ENCODE data around the gene TMEM86B.
A peak's percentile ranks its signal among the peaks of the same experiment; 100 is the strongest.

Gene TMEM86B

GRCh38 chr19:55240713-55241020 lies 12.1 kb upstream of the TMEM86B start:
- no peaks in the 10 kb centered on the region for H3K9me3 Mint-ChIP-seq
- H3K27me3 Mint-ChIP-seq, result no peaks in the 10 kb centered on the region
- no peak for DNase-seq
- peaks cover 43% of the 10 kb centered on the region for H3K36me3 Mint-ChIP-seq (ENCODE audit: low read depth)
- H3K4me1 Mint-ChIP-seq, result peaks cover 3% of the 10 kb centered on the region
- no peak overlapping the region for H3K27ac Mint-ChIP-seq
- H3K4me3 Mint-ChIP-seq, result no peak overlapping the region
- ATAC-seq, result no peak

DNA sequence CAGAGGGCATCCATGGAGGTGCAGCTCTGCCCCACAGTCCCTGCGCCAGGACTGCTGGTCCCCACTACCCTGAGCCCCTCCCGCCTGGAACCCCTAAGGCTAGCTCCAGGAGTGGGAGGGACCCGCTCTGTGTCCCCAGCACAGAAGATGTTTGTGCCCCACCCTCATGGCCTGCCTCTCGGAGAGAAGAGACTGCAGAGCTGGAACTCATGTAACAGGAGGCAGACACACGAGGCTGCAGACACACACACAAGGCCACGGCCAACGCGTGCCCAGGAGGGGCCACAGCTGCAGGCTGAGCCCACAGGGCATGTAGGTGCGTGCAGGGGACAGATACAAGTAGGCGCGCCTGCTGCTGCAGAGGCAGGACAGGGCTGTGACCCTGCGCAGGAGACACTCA lies 10.4 kb upstream of the TMEM86B start:
- Mint-ChIP-seq H3K36me3 (ENCODE audit: low read depth) (peaks cover 48% of the 10 kb centered on the region), H3K9me3 (no peaks in the 10 kb centered on the region), H3K4me3 (no peak overlapping the region), H3K4me1 (peaks cover 3% of the 10 kb centered on the region), H3K27me3 (no peaks in the 10 kb centered on the region), H3K27ac (no peak overlapping the region)
- DNase-seq, result no peak
- ATAC-seq, result no peak

DNA sequence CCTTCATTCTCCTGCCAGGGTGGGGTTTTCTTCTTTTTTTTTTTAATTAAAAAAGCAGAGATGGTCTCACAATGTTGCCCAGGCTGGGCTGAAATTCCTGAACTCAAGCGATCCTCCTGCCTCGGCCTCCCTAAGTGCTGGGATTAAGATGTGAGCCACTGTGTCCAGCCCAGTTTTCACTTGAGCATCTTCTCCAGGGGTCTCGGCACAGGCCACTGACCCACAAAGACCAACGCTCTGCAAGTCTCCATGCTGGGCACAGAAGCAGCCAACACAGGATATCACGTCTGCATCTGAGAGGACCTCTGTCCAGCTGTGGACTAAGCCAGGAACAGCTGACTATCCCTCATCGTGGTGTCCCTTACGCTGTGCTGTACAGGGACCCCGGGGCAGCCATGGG lies 9.5 kb upstream of the TMEM86B start:
- Mint-ChIP-seq H3K4me1 (peaks cover 3% of the 10 kb centered on the region), H3K27me3 (no peaks in the 10 kb centered on the region), H3K9me3 (no peaks in the 10 kb centered on the region), H3K36me3 (ENCODE audit: low read depth) (peaks cover 55% of the 10 kb centered on the region), H3K27ac (no peak overlapping the region), H3K4me3 (no peak overlapping the region)
- ATAC-seq (no peak), DNase-seq (no peak)

DNA sequence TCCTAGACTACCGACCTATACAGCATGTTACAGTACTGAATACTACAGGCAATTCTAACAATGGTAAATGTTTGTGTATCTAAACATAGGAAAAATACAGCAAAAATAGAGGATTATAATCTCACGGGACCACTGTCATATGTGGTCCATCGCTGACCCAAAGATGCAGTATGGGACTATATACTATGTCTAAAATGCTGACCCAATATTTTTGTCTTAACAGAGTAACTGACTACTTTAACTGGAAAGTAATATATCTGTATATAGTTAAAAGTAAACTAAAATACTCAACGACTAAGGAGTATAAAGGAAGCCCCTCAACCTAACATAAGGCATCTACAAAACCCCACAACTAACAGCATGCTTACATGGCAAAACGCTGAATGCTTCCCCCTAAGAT lies 4.4 kb upstream of the TMEM86B start:
- H3K36me3 Mint-ChIP-seq (ENCODE audit: low read depth), result peaks cover 48% of the 10 kb centered on the region
- H3K27ac Mint-ChIP-seq, result no peak overlapping the region
- DNase-seq (no peak), ATAC-seq (no peak)
- H3K27me3 Mint-ChIP-seq, result no peaks in the 10 kb centered on the region
- H3K9me3 Mint-ChIP-seq, result no peaks in the 10 kb centered on the region
- no peaks in the 10 kb centered on the region for H3K4me1 Mint-ChIP-seq
- H3K4me3 Mint-ChIP-seq, result no peak overlapping the region

DNA sequence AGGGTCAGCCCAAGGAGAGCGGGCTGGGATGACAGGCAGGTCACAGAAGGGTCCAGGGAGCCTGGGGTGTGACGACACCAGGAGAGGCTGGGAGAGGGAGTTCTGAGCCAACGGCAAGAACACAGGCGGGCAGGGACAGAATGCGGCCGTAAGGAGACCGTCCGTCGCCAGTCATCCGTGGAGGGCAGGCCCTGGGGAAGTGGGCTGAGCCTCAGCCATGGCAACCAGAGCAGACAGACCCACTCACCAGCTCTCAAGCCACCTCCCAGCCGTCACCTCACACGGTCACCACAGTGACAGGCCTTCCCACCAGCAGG lies 3.7 kb upstream of the TMEM86B start:
- DNase-seq (no peak), ATAC-seq (no peak)
- Mint-ChIP-seq H3K4me3 (no peak overlapping the region), H3K9me3 (no peaks in the 10 kb centered on the region), H3K36me3 (ENCODE audit: low read depth) (peaks cover 46% of the 10 kb centered on the region), H3K4me1 (no peaks in the 10 kb centered on the region), H3K27me3 (no peaks in the 10 kb centered on the region), H3K27ac (no peak overlapping the region)

GRCh38 chr19:55231391-55232285 lies 3.1 kb upstream of the TMEM86B start:
- peaks cover 40% of the 10 kb centered on the region for H3K36me3 Mint-ChIP-seq (ENCODE audit: low read depth)
- no peak for DNase-seq
- no peaks in the 10 kb centered on the region for H3K9me3 Mint-ChIP-seq
- H3K27ac Mint-ChIP-seq, result no peak overlapping the region
- ATAC-seq, result no peak
- H3K4me3 Mint-ChIP-seq, result no peak overlapping the region
- H3K27me3 Mint-ChIP-seq, result no peaks in the 10 kb centered on the region
- H3K4me1 Mint-ChIP-seq, result no peaks in the 10 kb centered on the region

DNA sequence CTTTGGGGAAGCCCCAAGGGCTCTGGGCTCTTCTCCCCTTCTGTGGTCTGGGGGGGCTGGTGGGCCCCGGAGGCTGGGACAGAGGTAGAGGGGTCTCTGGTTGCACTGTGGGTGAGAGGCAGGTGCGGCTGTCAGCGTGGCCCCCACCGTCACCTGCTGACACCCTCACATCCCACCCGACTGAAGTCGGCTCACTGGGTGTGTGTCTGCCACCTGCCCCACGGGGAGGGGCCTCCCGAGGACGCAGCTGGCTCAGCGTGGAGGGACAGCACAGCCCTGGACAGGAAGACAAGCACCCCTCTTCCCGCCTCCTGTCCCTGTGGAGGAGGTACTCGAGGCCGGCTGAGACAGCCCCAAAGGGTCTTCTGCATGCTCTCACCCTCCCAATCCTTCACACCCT lies 2.2 kb upstream of the TMEM86B start:
- DNase-seq (no peak), ATAC-seq (no peak)
- Mint-ChIP-seq H3K9me3 (no peaks in the 10 kb centered on the region), H3K4me1 (no peaks in the 10 kb centered on the region), H3K36me3 (ENCODE audit: low read depth) (peaks cover 39% of the 10 kb centered on the region), H3K4me3 (no peak overlapping the region), H3K27me3 (no peaks in the 10 kb centered on the region), H3K27ac (no peak overlapping the region)

DNA sequence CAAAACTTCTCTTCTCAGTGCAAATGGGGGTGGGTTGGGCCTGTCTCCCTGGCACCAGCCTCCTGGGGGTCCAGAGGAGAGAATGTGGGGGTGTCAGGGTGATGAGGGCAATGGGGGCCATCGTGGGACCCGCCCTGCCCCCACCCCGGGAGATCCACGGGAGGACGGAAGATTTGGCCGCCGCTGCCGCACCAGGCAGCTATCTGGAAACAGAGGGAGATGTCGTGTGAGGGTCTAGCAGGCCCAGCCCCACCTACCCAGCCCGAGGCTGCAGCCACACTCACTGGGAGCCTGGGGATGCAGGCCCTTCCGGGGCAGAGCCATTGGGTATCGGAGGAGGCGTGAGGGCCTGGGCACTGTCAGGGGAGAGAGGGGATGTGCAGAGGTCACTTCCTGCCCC lies 1.8 kb upstream of the TMEM86B start:
- no peak overlapping the region for H3K27ac Mint-ChIP-seq
- H3K9me3 Mint-ChIP-seq, result no peaks in the 10 kb centered on the region
- DNase-seq (no peak), ATAC-seq (no peak)
- no peaks in the 10 kb centered on the region for H3K27me3 Mint-ChIP-seq
- H3K4me1 Mint-ChIP-seq, result no peaks in the 10 kb centered on the region
- H3K4me3 Mint-ChIP-seq, result no peak overlapping the region
- peaks cover 43% of the 10 kb centered on the region for H3K36me3 Mint-ChIP-seq (ENCODE audit: low read depth)

GRCh38 chr19:55229789-55230182 lies 1.2 kb upstream of the TMEM86B start:
- no peak for DNase-seq

GRCh38 chr19:55229145-55229788 lies 704 bp upstream of the TMEM86B start:
- H3K4me1 Mint-ChIP-seq, result no peaks in the 10 kb centered on the region
- no peak overlapping the region for H3K27ac Mint-ChIP-seq
- no peak overlapping the region for H3K4me3 Mint-ChIP-seq
- H3K36me3 Mint-ChIP-seq (ENCODE audit: low read depth), result peaks cover 32% of the 10 kb centered on the region
- H3K27me3 Mint-ChIP-seq, result no peaks in the 10 kb centered on the region
- no peak for ATAC-seq
- no peak for DNase-seq
- H3K9me3 Mint-ChIP-seq, result no peaks in the 10 kb centered on the region

More at GRCh38 chr19:55229789-55230182, 1.2 kb upstream of the TMEM86B start:
- H3K27me3 Mint-ChIP-seq, result no peaks in the 10 kb centered on the region
- no peak overlapping the region for H3K27ac Mint-ChIP-seq
- no peak overlapping the region for H3K4me3 Mint-ChIP-seq
- H3K9me3 Mint-ChIP-seq, result no peaks in the 10 kb centered on the region
- ATAC-seq, result no peak
- H3K36me3 Mint-ChIP-seq (ENCODE audit: low read depth), result peaks cover 37% of the 10 kb centered on the region
- no peaks in the 10 kb centered on the region for H3K4me1 Mint-ChIP-seq

DNA sequence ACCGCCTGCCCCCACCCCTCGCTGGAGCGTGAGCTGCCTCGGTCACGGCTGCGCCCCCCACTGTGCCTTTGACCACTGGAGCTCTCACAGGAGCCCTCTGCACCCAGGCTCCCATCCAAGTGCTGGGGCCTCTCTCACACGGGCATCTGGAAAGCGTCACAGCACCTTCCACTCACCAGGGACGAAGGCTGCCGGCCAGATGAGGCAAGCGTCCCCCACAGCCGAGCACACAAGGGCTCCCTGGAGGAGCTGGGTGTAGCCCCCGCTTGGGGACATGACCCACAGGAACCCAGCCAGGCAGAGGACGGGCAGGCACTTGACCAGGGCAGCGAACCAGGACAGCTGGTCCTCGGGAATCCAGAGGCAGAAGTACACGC lies 560 bp downstream of the TMEM86B start:
- ATAC-seq (no peak), DNase-seq (no peak)
- H3K27me3 Mint-ChIP-seq, result no peaks in the 10 kb centered on the region
- H3K36me3 Mint-ChIP-seq (ENCODE audit: low read depth), result peaks cover 23% of the 10 kb centered on the region
- H3K4me3 Mint-ChIP-seq, result no peak overlapping the region
- H3K9me3 Mint-ChIP-seq, result no peaks in the 10 kb centered on the region
- no peak overlapping the region for H3K27ac Mint-ChIP-seq
- no peaks in the 10 kb centered on the region for H3K4me1 Mint-ChIP-seq

DNA sequence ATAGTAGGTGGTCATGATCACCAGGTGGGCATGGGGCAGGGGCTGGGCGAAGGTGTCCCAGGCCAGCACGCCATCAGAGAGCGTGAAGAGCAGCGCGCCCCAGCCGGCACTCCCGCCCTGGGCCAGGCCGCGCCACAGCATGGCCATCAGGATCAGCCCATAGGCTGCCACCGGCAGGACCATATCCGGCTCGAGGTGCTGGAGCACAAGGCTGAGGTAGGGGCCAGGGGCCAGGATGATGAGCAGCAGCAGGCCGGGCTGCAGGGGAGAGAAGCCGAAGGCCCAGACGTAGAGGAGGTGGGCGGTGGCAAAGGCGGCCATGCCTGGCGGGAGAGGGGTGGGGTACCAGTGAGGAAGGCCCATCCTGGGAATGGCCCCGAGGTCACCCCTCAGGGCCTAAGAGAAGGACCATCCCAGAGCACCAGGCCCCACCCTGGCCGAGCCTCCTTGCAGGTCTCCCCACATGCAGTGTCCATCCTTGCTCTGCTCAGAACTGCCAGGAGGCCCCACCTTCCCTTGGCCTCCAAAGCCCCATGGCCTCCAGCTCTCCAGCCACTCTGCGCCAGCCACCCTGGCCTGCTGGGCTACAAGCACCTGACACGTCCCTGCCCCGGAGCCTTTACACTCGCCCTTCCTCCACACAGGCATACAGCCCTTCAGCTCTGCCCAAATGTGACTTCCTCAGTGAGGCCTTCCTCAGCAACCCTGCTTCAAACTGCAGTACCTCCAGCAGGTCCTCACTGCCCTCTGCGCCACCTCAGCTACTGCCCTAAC lies 1.1 kb downstream of the TMEM86B start:
- Mint-ChIP-seq H3K9me3 (no peaks in the 10 kb centered on the region), H3K36me3 (ENCODE audit: low read depth) (peaks cover 19% of the 10 kb centered on the region), H3K4me1 (no peaks in the 10 kb centered on the region), H3K4me3 (no peak overlapping the region), H3K27ac (no peak overlapping the region), H3K27me3 (no peaks in the 10 kb centered on the region)
- DNase-seq (no peak), ATAC-seq (no peak)

DNA sequence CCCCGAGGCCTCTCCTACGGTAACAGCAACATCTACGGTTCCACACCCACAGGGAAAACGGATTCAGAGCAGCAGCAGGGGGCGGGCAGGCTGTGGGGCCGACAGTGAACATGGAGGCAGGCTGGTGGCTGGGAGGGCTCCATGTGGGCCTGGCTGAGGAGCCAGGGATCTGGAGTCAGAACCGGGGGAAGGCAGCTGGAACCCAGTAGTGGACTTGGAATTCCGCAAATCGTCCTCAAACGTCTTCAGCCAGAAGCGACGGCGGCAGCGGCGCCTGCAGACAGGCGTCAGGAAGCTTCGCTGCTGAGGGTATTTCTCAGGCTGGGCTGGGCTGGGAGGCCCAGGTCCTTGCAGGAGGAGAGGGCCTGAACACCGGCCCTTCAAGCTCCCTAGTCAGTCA lies 1.8 kb downstream of the TMEM86B start:
- Mint-ChIP-seq H3K4me1 (no peaks in the 10 kb centered on the region), H3K4me3 (no peak overlapping the region), H3K27ac (peak overlapping the region; percentile 57), H3K27me3 (no peaks in the 10 kb centered on the region), H3K36me3 (ENCODE audit: low read depth) (peaks cover 16% of the 10 kb centered on the region), H3K9me3 (no peaks in the 10 kb centered on the region)
- no peak for ATAC-seq
- no peak for DNase-seq

GRCh38 chr19:55226273-55226672 lies 2.3 kb downstream of the TMEM86B start:
- DNase-seq (no peak), ATAC-seq (no peak)
- no peaks in the 10 kb centered on the region for H3K4me1 Mint-ChIP-seq
- H3K27me3 Mint-ChIP-seq, result no peaks in the 10 kb centered on the region
- H3K4me3 Mint-ChIP-seq, result no peak overlapping the region
- H3K9me3 Mint-ChIP-seq, result peaks cover 4% of the 10 kb centered on the region
- H3K27ac Mint-ChIP-seq, result peak overlapping the region; percentile 57
- peaks cover 20% of the 10 kb centered on the region for H3K36me3 Mint-ChIP-seq (ENCODE audit: low read depth)

DNA sequence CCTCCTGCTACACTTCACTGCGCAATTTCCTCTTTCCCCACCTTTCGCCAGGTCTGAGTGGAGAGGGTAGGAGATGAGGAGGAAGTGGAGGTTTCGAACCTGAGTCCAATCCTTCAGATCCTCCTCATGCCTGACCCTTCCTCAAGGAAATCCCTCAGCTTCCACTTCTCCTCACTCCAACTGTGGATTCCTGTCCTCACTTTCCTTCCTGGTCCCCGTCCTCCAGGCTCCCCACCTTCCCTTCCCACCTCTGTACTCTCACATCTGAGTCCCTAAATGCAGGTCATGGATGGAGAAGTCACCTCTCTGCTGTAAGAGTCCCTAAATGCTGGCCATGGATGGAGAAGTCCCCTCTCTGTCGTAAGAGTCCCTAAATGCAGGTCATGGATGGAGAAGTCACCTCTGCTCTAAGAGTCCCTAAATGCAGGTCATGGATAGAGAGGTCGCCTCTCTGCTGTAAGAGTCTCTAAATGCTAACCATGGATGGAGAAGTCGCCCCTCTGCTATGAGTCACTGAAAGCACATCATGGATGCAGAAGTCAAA lies 3.1 kb downstream of the TMEM86B start:
- H3K4me3 Mint-ChIP-seq, result no peak overlapping the region
- ATAC-seq (no peak), DNase-seq (no peak)
- H3K27me3 Mint-ChIP-seq, result no peaks in the 10 kb centered on the region
- peak overlapping the region; percentile 37 for H3K27ac Mint-ChIP-seq
- peaks cover 4% of the 10 kb centered on the region for H3K9me3 Mint-ChIP-seq
- peaks cover 26% of the 10 kb centered on the region for H3K36me3 Mint-ChIP-seq (ENCODE audit: low read depth)
- H3K4me1 Mint-ChIP-seq, result peaks cover 2% of the 10 kb centered on the region
